GM23338 (cell line): ENCODE results near the gene RAN. TPM values are rescaled to one million over a fixed set of nuclear protein-coding genes. Genes with fewer than 3 reads are reported as not detected.
"Not testable (repeated sequence)": the region's sequence is repeated elsewhere in the genome, so short reads cannot be mapped to it uniquely, and the experiment has no call there.

Experiments used
- ATAC-seq: fragments of 200-7000 bp; cut with Tn5 transposase; 3 replicates; pipeline ENCODE4 v1.9.1; 2020
- DNase-seq: peaks from one replicate; pipeline ENCODE4 v3.0.0-alpha.2; 2015; ENCODE audit warnings: low spot score
- H2AFZ ChIP-seq: fragments of 200-600 bp; sonication (generic); 2 replicates; pipeline ENCODE4 v1.8.0; 2016; ENCODE audit warnings: antibody characterized with exemption, mild to moderate bottlenecking, moderate library complexity
- H3F3A ChIP-seq: fragments of 200-600 bp; sonication (generic); replicated peaks from 2 replicates; pipeline ENCODE4 v1.8.0; 2017; ENCODE audit warnings: antibody characterized with exemption, mixed run types, low read depth
- H3K27ac ChIP-seq: fragments of 200-600 bp; sonication (generic); 2 replicates; pipeline ENCODE4 v1.6.1; 2016; ENCODE audit warnings: low read depth
- H3K27me3 ChIP-seq: fragments of 200-600 bp; sonication (generic); 2 replicates; pipeline ENCODE4 v1.8.0; 2016; ENCODE audit warnings: mild to moderate bottlenecking, mixed run types, moderate library complexity; ENCODE audit not compliant: insufficient read depth
- H3K36me3 ChIP-seq: fragments of 200-600 bp; sonication (generic); 2 replicates; pipeline ENCODE4 v1.8.0; 2016; ENCODE audit warnings: mild to moderate bottlenecking; ENCODE audit not compliant: insufficient read depth
- H3K4me1 ChIP-seq: fragments of 200-600 bp; sonication (generic); 2 replicates; pipeline ENCODE4 v1.8.0; 2016; ENCODE audit warnings: mild to moderate bottlenecking, moderate library complexity; ENCODE audit not compliant: insufficient read depth
- H3K4me2 ChIP-seq: fragments of 200-600 bp; sonication (generic); 2 replicates; pipeline ENCODE4 v1.7.1; 2017; ENCODE audit warnings: mixed run types
- H3K4me3 ChIP-seq: fragments of 200-600 bp; sonication (generic); 2 replicates; pipeline ENCODE4 v1.6.1; 2016; ENCODE audit warnings: mixed run types
- H3K79me2 ChIP-seq: fragments of 200-600 bp; sonication (generic); replicated peaks from 2 replicates; pipeline ENCODE4 v1.8.0; 2017; ENCODE audit warnings: mild to moderate bottlenecking; ENCODE audit not compliant: insufficient read depth
- H3K9me2 ChIP-seq: fragments of 200-600 bp; sonication (generic); 2 replicates; pipeline ENCODE4 v1.8.0; 2017; ENCODE audit not compliant: insufficient read depth
- H4K20me1 ChIP-seq: fragments of 200-600 bp; sonication (generic); replicated peaks from 2 replicates; pipeline ENCODE4 v1.8.0; 2017; ENCODE audit warnings: mild to moderate bottlenecking; ENCODE audit not compliant: insufficient read depth
- H3K27ac Mint-ChIP-seq: 2 replicates; pipeline ENCODE4 v1.8.0; 2020; ENCODE audit warnings: inconsistent platforms, mild to moderate bottlenecking, moderate library complexity, mixed read lengths
- H3K27me3 Mint-ChIP-seq: 3 replicates; pipeline ENCODE4 v1.8.0; 2022; ENCODE audit warnings: low read depth, mild to moderate bottlenecking, moderate library complexity, mixed read lengths, inconsistent platforms; ENCODE audit not compliant: insufficient read depth, poor library complexity
- H3K36me3 Mint-ChIP-seq: 3 replicates; pipeline ENCODE4 v1.8.0; 2021; ENCODE audit warnings: low read depth, mild to moderate bottlenecking, inconsistent platforms, moderate library complexity, mixed read lengths
- H3K4me1 Mint-ChIP-seq: 3 replicates; pipeline ENCODE4 v1.8.0; 2020; ENCODE audit warnings: mild to moderate bottlenecking, inconsistent platforms, mixed read lengths
- H3K4me3 Mint-ChIP-seq: 3 replicates; pipeline ENCODE4 v1.8.0; 2021; ENCODE audit warnings: moderate library complexity, mild to moderate bottlenecking, inconsistent platforms, mixed read lengths
- H3K9me3 Mint-ChIP-seq: 3 replicates; pipeline ENCODE4 v1.8.0; 2020; ENCODE audit warnings: moderate library complexity, mild to moderate bottlenecking, inconsistent platforms, mixed read lengths
- CREB1 ChIP-seq: fragments of 250-450 bp; sonication (Bioruptor Pico); IDR thresholded peaks from 2 replicates; pipeline ENCODE4 v1.5.0; 2020; ENCODE audit warnings: low read depth, mild to moderate bottlenecking, moderate library complexity
- EZH2 ChIP-seq: fragments of 200-600 bp; sonication (generic); IDR thresholded peaks from one replicate; pipeline ENCODE4 v1.8.0; 2017; ENCODE audit warnings: antibody characterized with exemption, mild to moderate bottlenecking, low read depth; ENCODE audit not compliant: unreplicated experiment
- EZH2phosphoT487 ChIP-seq: fragments of 200-600 bp; sonication (generic); IDR thresholded peaks from one replicate; pipeline ENCODE4 v1.8.1; 2018; ENCODE audit warnings: antibody characterized with exemption; ENCODE audit not compliant: unreplicated experiment
- JUNB ChIP-seq: IDR thresholded peaks from one replicate; pipeline ENCODE4 v1.6.1; 2016; ENCODE audit warnings: antibody characterized with exemption; ENCODE audit not compliant: unreplicated experiment
- NANOG ChIP-seq: IDR thresholded peaks from 2 replicates; pipeline ENCODE4 v1.6.1; 2016; ENCODE audit warnings: antibody characterized with exemption, borderline replicate concordance
- POLR2AphosphoS5 ChIP-seq: IDR thresholded peaks from 2 replicates; pipeline ENCODE4 v1.6.1; 2016; ENCODE audit warnings: antibody characterized with exemption, low read depth
- STAT1 ChIP-seq: IDR thresholded peaks from one replicate; pipeline ENCODE4 v1.6.1; 2016; ENCODE audit warnings: antibody characterized with exemption; ENCODE audit not compliant: unreplicated experiment
- ZNF114 ChIP-seq: fragments of 250-450 bp; sonication (Bioruptor Pico); IDR thresholded peaks from 2 replicates; pipeline ENCODE4 v1.5.0; 2020; ENCODE audit warnings: mild to moderate bottlenecking, moderate library complexity
- ZNF331 ChIP-seq: fragments of 250-450 bp; sonication (Bioruptor Pico); IDR thresholded peaks from 2 replicates; pipeline ENCODE4 v1.5.0; 2020; ENCODE audit warnings: low read depth, mild to moderate bottlenecking, moderate library complexity
- polyA plus RNA-seq: library from polyadenylated mRNA; unstranded; fragments of >200 nt; fragmentation: Nextera tagmentation; extraction: Ambion mirVana; gene quantifications from 2 replicates; pipeline ENCODE4 v1.2.1, GENCODE V29; 2016
- total RNA-seq: library from RNA; depleted of rRNA; stranded (reverse); fragments of >200 nt; shearing (Covaris generic); gene quantifications from 2 replicates; pipeline ENCODE4 v1.2.3, GENCODE V29; 2014
- TF ChIP-seq, protein P1 (sequence below): fragments of 250-450 bp; sonication (Bioruptor Pico); IDR thresholded peaks from 2 replicates; pipeline ENCODE4 v1.5.0; 2020; ENCODE audit warnings: mild to moderate bottlenecking, moderate library complexity
- TF ChIP-seq, protein P2 (sequence below): IDR thresholded peaks from 2 replicates; pipeline ENCODE4 v1.6.1; 2016; ENCODE audit warnings: antibody characterized with exemption
- TF ChIP-seq, protein P3 (sequence below): IDR thresholded peaks from one replicate; pipeline ENCODE4 v1.6.1; 2018; ENCODE audit warnings: antibody characterized with exemption; ENCODE audit not compliant: unreplicated experiment

The RAN gene
- total and polyA plus RNA-seq, 2 experiments from 2014 or later, result 976 to 2,289 TPM

GRCh38 chr12:130875708-130876107, 3.8 kb downstream of the RAN start:
- Histone ChIP-seq H3K27ac (0 out of 2 replicates have a peak overlapping the region, but pooled peaks have one; percentile 85), H3F3A (peaks cover 61% of the 10 kb centered on the region), H3K79me2 (peaks cover 33% of the 10 kb centered on the region), H4K20me1 (peaks cover 44% of the 10 kb centered on the region), H3K36me3 (peaks cover 47% of the 10 kb centered on the region), H3K4me1 (peaks cover 39% of the 10 kb centered on the region)
- H3K9me2 ChIP-seq, H3K4me2 ChIP-seq, H2AFZ ChIP-seq, H3K9me3 Mint-ChIP-seq, DNase-seq, H3K27me3 ChIP-seq, ATAC-seq, H3K4me3 ChIP-seq: not testable (repeated sequence)
- H3K4me1 Mint-ChIP-seq, result peaks cover 56% of the 10 kb centered on the region
- H3K27me3 Mint-ChIP-seq, result peaks cover 25% of the 10 kb centered on the region
- peaks cover 54% of the 10 kb centered on the region for H3K36me3 Mint-ChIP-seq
- peak overlapping the region; percentile 30 for H3K4me3 Mint-ChIP-seq
- H3K27ac Mint-ChIP-seq, result peak overlapping the region; percentile 9; the same call in 1 of the 2 replicates

- Histone ChIP-seq H3K4me1 (peaks cover 39% of the 10 kb centered on the region), H3K4me3 (no peak overlapping the region), H3K27ac (no peak overlapping the region), H3K4me2 (0 out of 2 replicates have a peak overlapping the region, but pooled peaks have one; percentile 2), H2AFZ (no peak overlapping the region), H3K36me3 (peaks cover 47% of the 10 kb centered on the region), H3K79me2 (peaks cover 33% of the 10 kb centered on the region), H3K27me3 (no peaks in the 10 kb centered on the region), H3K9me2 (no peaks in the 10 kb centered on the region), H4K20me1 (peaks cover 44% of the 10 kb centered on the region), H3F3A (peaks cover 59% of the 10 kb centered on the region)
- H3K27ac Mint-ChIP-seq, result no peak overlapping the region
- peaks cover 4% of the 10 kb centered on the region; the same call in 2 of the 3 replicates for H3K9me3 Mint-ChIP-seq
- ATAC-seq (no peak), DNase-seq (no peak)
- H3K36me3 Mint-ChIP-seq, result peaks cover 54% of the 10 kb centered on the region
- peaks cover 24% of the 10 kb centered on the region for H3K27me3 Mint-ChIP-seq
- H3K4me1 Mint-ChIP-seq, result peaks cover 53% of the 10 kb centered on the region
- H3K4me3 Mint-ChIP-seq, result no peak overlapping the region; the same call in 2 of the 3 replicates
- TF ChIP-seq, protein P1, sequence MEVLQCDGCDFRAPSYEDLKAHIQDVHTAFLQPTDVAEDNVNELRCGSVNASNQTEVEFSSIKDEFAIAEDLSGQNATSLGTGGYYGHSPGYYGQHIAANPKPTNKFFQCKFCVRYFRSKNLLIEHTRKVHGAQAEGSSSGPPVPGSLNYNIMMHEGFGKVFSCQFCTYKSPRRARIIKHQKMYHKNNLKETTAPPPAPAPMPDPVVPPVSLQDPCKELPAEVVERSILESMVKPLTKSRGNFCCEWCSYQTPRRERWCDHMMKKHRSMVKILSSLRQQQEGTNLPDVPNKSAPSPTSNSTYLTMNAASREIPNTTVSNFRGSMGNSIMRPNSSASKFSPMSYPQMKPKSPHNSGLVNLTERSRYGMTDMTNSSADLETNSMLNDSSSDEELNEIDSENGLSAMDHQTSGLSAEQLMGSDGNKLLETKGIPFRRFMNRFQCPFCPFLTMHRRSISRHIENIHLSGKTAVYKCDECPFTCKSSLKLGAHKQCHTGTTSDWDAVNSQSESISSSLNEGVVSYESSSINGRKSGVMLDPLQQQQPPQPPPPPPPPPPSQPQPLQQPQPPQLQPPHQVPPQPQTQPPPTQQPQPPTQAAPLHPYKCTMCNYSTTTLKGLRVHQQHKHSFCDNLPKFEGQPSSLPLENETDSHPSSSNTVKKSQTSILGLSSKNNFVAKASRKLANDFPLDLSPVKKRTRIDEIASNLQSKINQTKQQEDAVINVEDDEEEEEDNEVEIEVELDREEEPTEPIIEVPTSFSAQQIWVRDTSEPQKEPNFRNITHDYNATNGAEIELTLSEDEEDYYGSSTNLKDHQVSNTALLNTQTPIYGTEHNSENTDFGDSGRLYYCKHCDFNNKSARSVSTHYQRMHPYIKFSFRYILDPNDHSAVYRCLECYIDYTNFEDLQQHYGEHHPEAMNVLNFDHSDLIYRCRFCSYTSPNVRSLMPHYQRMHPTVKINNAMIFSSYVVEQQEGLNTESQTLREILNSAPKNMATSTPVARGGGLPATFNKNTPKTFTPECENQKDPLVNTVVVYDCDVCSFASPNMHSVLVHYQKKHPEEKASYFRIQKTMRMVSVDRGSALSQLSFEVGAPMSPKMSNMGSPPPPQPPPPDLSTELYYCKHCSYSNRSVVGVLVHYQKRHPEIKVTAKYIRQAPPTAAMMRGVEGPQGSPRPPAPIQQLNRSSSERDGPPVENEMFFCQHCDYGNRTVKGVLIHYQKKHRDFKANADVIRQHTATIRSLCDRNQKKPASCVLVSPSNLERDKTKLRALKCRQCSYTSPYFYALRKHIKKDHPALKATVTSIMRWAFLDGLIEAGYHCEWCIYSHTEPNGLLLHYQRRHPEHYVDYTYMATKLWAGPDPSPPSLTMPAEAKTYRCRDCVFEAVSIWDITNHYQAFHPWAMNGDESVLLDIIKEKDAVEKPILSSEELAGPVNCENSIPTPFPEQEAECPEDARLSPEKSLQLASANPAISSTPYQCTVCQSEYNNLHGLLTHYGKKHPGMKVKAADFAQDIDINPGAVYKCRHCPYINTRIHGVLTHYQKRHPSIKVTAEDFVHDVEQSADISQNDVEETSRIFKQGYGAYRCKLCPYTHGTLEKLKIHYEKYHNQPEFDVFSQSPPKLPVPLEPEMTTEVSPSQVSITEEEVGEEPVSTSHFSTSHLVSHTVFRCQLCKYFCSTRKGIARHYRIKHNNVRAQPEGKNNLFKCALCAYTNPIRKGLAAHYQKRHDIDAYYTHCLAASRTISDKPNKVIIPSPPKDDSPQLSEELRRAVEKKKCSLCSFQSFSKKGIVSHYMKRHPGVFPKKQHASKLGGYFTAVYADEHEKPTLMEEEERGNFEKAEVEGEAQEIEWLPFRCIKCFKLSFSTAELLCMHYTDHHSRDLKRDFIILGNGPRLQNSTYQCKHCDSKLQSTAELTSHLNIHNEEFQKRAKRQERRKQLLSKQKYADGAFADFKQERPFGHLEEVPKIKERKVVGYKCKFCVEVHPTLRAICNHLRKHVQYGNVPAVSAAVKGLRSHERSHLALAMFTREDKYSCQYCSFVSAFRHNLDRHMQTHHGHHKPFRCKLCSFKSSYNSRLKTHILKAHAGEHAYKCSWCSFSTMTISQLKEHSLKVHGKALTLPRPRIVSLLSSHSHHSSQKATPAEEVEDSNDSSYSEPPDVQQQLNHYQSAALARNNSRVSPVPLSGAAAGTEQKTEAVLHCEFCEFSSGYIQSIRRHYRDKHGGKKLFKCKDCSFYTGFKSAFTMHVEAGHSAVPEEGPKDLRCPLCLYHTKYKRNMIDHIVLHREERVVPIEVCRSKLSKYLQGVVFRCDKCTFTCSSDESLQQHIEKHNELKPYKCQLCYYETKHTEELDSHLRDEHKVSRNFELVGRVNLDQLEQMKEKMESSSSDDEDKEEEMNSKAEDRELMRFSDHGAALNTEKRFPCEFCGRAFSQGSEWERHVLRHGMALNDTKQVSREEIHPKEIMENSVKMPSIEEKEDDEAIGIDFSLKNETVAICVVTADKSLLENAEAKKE (CRISPR knock-in tag), result no peak
- TF ChIP-seq NANOG (no peak), POLR2AphosphoS5 (no peak), CREB1 (CRISPR knock-in tag) (no peak), EZH2 (no peak), ZNF114 (no peak), STAT1 (no peak), ZNF331 (no peak), EZH2phosphoT487 (no peak), JUNB (no peak)
- TF ChIP-seq, protein P2, sequence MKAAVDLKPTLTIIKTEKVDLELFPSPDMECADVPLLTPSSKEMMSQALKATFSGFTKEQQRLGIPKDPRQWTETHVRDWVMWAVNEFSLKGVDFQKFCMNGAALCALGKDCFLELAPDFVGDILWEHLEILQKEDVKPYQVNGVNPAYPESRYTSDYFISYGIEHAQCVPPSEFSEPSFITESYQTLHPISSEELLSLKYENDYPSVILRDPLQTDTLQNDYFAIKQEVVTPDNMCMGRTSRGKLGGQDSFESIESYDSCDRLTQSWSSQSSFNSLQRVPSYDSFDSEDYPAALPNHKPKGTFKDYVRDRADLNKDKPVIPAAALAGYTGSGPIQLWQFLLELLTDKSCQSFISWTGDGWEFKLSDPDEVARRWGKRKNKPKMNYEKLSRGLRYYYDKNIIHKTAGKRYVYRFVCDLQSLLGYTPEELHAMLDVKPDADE, result no peak
- TF ChIP-seq, protein P3, sequence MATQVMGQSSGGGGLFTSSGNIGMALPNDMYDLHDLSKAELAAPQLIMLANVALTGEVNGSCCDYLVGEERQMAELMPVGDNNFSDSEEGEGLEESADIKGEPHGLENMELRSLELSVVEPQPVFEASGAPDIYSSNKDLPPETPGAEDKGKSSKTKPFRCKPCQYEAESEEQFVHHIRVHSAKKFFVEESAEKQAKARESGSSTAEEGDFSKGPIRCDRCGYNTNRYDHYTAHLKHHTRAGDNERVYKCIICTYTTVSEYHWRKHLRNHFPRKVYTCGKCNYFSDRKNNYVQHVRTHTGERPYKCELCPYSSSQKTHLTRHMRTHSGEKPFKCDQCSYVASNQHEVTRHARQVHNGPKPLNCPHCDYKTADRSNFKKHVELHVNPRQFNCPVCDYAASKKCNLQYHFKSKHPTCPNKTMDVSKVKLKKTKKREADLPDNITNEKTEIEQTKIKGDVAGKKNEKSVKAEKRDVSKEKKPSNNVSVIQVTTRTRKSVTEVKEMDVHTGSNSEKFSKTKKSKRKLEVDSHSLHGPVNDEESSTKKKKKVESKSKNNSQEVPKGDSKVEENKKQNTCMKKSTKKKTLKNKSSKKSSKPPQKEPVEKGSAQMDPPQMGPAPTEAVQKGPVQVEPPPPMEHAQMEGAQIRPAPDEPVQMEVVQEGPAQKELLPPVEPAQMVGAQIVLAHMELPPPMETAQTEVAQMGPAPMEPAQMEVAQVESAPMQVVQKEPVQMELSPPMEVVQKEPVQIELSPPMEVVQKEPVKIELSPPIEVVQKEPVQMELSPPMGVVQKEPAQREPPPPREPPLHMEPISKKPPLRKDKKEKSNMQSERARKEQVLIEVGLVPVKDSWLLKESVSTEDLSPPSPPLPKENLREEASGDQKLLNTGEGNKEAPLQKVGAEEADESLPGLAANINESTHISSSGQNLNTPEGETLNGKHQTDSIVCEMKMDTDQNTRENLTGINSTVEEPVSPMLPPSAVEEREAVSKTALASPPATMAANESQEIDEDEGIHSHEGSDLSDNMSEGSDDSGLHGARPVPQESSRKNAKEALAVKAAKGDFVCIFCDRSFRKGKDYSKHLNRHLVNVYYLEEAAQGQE, result no peak
Observed at GRCh38 chr12:130876297-130876696, 4.4 kb downstream of the RAN start.
